Adrenal gland (tissue), 12 donors: ENCODE results near the gene GPR146. TPM values are rescaled to one million over a fixed set of nuclear protein-coding genes. Genes with fewer than 3 reads are reported as not detected.
"Not testable (repeated sequence)": the region's sequence is repeated elsewhere in the genome, so short reads cannot be mapped to it uniquely, and the experiment has no call there.

ENCODE experiments used
- DNase-seq, 7 donors: peaks; one replicate each; pipeline ENCODE4 v3.0.0-alpha.2; 2019 to 2020
- H3K27ac ChIP-seq, 5 donors: fragments of 200-600 bp; sonication (generic) in 4 of 5; 1 replicate in 3 of 5; 2 replicates in 2 of 5; pipeline versions ENCODE4 v1.5.1 to v1.8.0; 2016 to 2020; ENCODE audit warnings: mild to moderate bottlenecking in 1 of 5
- H3K27me3 ChIP-seq: fragments of 200-600 bp; 2 replicates; pipeline ENCODE4 v1.8.0; 2021
- H3K36me3 ChIP-seq, 2 donors: fragments of 200-600 bp; replicated peaks in 1 of 2; 1 replicate in 1 of 2; 2 replicates in 1 of 2; pipeline versions ENCODE4 v1.5.1 to v1.8.0; 2018 to 2022
- H3K4me1 ChIP-seq, 2 donors: fragments of 200-600 bp; replicated peaks in 1 of 2; 1 replicate in 1 of 2; 2 replicates in 1 of 2; pipeline versions ENCODE4 v1.5.1 to v1.8.0; 2018 to 2021
- H3K4me3 ChIP-seq, 4 donors: fragments of 200-600 bp; sonication (generic) in 3 of 4; one replicate each; pipeline ENCODE4 v1.5.1; 2016 to 2018
- H3K9me3 ChIP-seq, 3 donors: fragments of 200-600 bp; sonication (generic) in 1 of 3; replicated peaks in 1 of 3; 1 replicate in 2 of 3; 2 replicates in 1 of 3; pipeline versions ENCODE4 v1.5.1 to v1.8.0; 2016 to 2021
- POLR2A ChIP-seq, 2 donors: fragments of 450-650 bp; IDR thresholded peaks; one replicate each; pipeline ENCODE4 v1.6.1; 2017; ENCODE audit warnings: antibody characterized with exemption in 2 of 2, mild to moderate bottlenecking in 2 of 2, moderate library complexity in 1 of 2
- WGBS, 4 donors: extraction: QIAGEN DNeasy Blood & Tissue Kit in 2 of 4; methylation state at CpG; one replicate each; pipeline versions ENCODE4 v1.1.5 to v1.1.7; 2013 to 2017; 5-methylcytosine and 5-hydroxymethylcytosine counted together
- intact Hi-C, 2 donors: fragments of 100-400 bp; cut with DNase I; formaldehyde crosslinking; loops; one replicate each; pipeline versions ENCODE4 v1.14.1 to v1.15.0; 2022 to 2023
- polyA plus RNA-seq, 3 donors: library from polyadenylated mRNA; stranded (reverse); fragments of 200-250 nt in 2 of 3; fragments of 350-450 nt in 1 of 3; fragmentation: Illumina TruSeq in 1 of 3; extraction: RNeasy Lipid Tissue Mini Kit (QIAGEN cat#74804) in 1 of 3; gene quantifications; one replicate each; pipeline ENCODE4 v1.2.3, GENCODE V29; 2013 to 2014
- total RNA-seq, 9 donors: library from RNA; depleted of rRNA in 4 of 9; stranded (reverse); fragments of >200 nt in 4 of 9; fragments of 120-200 nt in 1 of 9; fragmentation: NEBNext Ultra II Directional in 1 of 9; extraction: Animal tissue kit (Norgen Biotek cat#: 25700) in 1 of 9; gene quantifications; one replicate each; pipeline versions ENCODE4 v1.1.0 to v1.2.4, GENCODE V29; 2013 to 2023
- TF ChIP-seq, protein P1 (sequence below), 6 experiments: fragments of 450-650 bp in 4 of 6; fragments of 200-600 bp in 2 of 6; sonication (generic) in 1 of 6; IDR thresholded peaks; 1 replicate in 5 of 6; 2 replicates in 1 of 6; pipeline versions ENCODE4 v1.5.1 to v1.8.0; 2016 to 2021; ENCODE audit warnings: antibody characterized with exemption in 6 of 6, mild to moderate bottlenecking in 2 of 6, moderate library complexity in 1 of 6
- donor health status: healthy with polysubstance abuse.
- donor health status: Bipolar disorder and iron deficiency.
- donor health status: DM: yes; HTN: yes; CAD: no.
- donor health status: DM: no; HTN: no; CAD: no.
- donor health status: DM: no; HTN: no; CAD: no.
- donor health status: DM: yes; HTN: yes; CAD: no.

The GPR146 gene
- total and polyA plus RNA-seq, 12 donors, result 0.90 to 17.3 (median 8.7) TPM

DNA sequence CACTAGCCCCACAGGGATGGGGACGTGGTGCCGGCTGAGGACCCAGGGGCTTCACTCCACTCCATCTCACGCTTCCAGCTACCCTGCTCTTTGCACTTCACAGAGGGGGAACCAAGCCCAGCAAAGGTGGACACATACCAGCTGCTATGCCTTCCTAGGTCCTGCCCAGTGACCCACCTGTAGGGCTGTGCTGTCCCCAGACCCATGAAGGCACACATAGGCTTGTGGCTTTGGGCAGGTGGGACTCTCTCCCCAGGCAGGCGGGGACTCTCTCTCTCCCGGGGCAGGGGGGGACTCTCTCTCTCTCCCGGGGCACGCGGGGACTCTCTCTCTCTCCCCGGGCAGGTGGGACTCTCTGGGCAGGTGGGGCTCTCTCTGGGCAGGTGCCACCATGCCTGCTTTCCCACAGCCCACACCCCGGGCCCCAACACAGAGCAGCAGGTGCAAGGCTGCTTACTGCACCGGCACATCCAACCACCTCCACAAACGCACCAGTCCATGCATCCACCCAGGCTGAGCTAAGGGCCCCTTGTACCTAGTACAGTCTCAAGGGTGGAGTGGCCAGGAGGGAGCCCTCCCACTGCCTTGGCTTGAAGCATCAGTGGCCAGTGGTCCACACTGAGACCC is 13.8 kb upstream of the GPR146 start:
- DNase-seq, result no peak
- TF ChIP-seq, protein P1, sequence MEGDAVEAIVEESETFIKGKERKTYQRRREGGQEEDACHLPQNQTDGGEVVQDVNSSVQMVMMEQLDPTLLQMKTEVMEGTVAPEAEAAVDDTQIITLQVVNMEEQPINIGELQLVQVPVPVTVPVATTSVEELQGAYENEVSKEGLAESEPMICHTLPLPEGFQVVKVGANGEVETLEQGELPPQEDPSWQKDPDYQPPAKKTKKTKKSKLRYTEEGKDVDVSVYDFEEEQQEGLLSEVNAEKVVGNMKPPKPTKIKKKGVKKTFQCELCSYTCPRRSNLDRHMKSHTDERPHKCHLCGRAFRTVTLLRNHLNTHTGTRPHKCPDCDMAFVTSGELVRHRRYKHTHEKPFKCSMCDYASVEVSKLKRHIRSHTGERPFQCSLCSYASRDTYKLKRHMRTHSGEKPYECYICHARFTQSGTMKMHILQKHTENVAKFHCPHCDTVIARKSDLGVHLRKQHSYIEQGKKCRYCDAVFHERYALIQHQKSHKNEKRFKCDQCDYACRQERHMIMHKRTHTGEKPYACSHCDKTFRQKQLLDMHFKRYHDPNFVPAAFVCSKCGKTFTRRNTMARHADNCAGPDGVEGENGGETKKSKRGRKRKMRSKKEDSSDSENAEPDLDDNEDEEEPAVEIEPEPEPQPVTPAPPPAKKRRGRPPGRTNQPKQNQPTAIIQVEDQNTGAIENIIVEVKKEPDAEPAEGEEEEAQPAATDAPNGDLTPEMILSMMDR (IDR thresholded peaks at IDR 0.05), result no peak
- TF ChIP-seq POLR2A (IDR thresholded peaks at IDR 0.05), result no peak
- Histone ChIP-seq H3K9me3 (no peaks in the 10 kb centered on the region), H3K4me3 (no peak overlapping the region), H3K4me1 (peaks cover 16 to 17% of the 10 kb centered on the region in 2 donors), H3K36me3 (no peaks in the 10 kb centered on the region), H3K27me3 (no peaks in the 10 kb centered on the region), H3K27ac (no peak overlapping the region)
- intact Hi-C loops, result no loop called here
- whole genome bisulfite sequencing, 4 donors, result 80 to 92% (median 91%) methylated on average over 2 to 12 of the region's 12 CpGs

DNA sequence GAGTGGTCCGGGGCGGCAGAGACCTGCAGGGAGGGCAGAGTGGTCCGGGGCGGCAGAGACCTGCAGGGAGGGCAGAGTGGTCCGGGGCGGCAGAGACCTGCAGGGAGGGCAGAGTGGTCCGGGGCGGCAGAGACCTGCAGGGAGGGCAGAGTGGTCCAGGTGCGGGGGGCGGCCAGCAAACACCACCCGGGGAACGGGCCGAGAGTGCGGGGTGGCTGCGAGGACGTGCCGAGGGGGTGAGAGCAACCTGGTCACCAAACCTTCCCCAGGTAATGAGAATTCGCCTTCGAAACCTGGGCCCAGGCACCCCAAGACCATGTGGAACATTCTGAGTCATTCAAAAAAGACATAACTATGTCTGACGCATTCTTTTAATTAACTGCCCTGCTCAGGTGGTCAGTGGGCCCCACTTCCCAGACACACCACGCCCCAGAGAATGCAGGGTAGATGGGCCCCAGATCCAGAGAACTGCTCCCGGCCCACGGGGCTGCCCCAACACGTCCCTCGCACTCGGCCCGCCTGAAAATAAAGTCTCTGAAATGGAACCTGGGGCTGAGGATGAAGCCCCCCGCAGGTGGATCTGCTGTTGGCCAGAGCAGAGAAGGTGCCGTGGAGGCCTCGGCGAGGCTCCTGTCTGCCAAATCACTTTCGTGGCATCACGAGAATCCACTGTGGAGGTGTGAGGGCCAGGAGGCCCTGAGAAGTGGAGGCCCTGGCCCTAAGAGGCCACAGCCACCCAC is 12.5 kb upstream of the GPR146 start:
- intact Hi-C loops, result no loop called here
- 93 to 96% (median 95%) methylated on average over 19 to 30 of the region's 33 CpGs for WGBS, 4 donors
- DNase-seq, result no peak

DNA sequence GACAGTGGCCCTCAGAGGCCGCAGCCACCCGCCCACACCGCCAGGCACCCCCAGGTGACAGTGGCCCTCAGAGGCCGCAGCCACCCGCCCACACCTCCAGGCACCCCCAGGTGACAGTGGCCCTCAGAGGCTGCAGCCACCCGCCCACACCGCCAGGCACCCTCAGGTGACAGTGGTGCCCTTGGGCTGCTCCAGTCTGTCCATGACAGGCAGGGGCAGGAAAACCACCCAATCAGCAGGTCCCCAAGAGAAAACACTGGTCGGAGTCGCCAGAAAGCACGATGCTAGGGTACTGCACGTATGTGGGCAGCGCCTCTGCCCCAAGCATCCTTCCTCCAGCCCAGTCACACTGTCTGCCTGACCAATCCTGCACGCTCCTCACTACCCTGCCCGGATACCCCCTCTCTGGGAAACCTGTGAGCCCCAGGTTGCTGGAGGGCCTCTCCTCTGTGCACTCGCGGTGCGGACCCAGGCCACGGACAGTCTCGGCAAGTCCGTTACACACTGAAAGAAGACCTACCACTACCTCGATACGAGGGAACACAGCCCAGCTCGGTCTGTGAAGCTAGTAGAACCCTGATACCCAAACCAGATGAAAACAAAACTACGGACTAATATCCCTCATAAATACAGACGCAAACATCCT is 11.7 kb upstream of the GPR146 start:
- no peak for DNase-seq
- Histone ChIP-seq H3K27ac (no peak overlapping the region), H3K4me3 (no peak overlapping the region), H3K4me1 (peaks cover 8% of the 10 kb centered on the region in 2 donors), H3K9me3 (no peaks in the 10 kb centered on the region), H3K27me3 (no peaks in the 10 kb centered on the region), H3K36me3 (no peaks in the 10 kb centered on the region)
- intact Hi-C loops, result no loop called here
- WGBS, 4 donors, result 91 to 98% (median 94%) methylated on average over 12 to 25 of the region's 25 CpGs
- TF ChIP-seq POLR2A (IDR thresholded peaks at IDR 0.05), result no peak
- TF ChIP-seq, protein P1 (IDR thresholded peaks at IDR 0.05), result no peak

More for the DNA sequence above, 12.5 kb upstream of the GPR146 start:
- H3K4me1 ChIP-seq, result peaks cover 16% of the 10 kb centered on the region in 2 donors
- H3K9me3 ChIP-seq, result no peaks in the 10 kb centered on the region
- TF ChIP-seq, protein P1 (IDR thresholded peaks at IDR 0.05), result no peak
- TF ChIP-seq POLR2A (IDR thresholded peaks at IDR 0.05), result no peak
- H3K4me3 ChIP-seq, result no peak overlapping the region
- no peaks in the 10 kb centered on the region for H3K36me3 ChIP-seq
- no peak overlapping the region for H3K27ac ChIP-seq
- H3K27me3 ChIP-seq, result no peaks in the 10 kb centered on the region

DNA sequence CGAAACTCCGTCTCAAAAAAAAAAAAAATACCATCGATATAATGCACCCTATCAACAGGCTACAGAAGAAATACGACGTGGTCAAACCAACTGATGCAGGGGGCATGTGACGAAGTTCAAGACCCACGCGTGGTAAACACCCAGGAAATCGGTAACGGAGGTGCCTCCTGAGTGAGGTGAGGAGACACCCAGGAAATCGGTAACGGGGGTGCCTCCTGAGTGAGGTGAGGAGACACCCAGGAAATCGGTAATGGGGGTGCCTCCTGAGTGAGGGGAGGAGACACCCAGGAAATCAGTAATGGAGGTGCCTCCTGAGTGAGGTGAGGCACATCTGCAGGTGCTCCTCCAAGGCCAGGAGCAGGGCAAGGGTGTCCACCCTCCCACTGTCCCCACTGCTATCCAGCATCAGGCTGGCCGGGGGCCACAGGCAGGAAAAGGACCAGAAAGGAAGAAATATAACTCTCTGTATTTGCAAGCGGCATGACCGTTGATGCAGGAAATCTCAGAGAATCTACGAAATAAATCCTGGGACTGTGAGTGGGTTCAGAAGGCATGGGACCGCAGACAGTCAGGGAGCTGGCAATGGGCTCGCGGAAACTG is 10.7 kb upstream of the GPR146 start:
- WGBS, 4 donors, result 89 to 95% (median 91%) methylated on average over 20 of the region's 20 CpGs
- TF ChIP-seq, protein P1 (IDR thresholded peaks at IDR 0.05), result no peak
- no peak for TF ChIP-seq POLR2A (IDR thresholded peaks at IDR 0.05)
- H3K27ac ChIP-seq, result no peak overlapping the region
- no peaks in the 10 kb centered on the region for H3K9me3 ChIP-seq
- DNase-seq, result no peak
- H3K4me3 ChIP-seq, result no peak overlapping the region
- H3K27me3 ChIP-seq, result no peaks in the 10 kb centered on the region
- H3K36me3 ChIP-seq, result no peaks in the 10 kb centered on the region
- intact Hi-C loops, result no loop called here
- peaks cover 4 to 7% of the 10 kb centered on the region in 2 donors for H3K4me1 ChIP-seq

DNA sequence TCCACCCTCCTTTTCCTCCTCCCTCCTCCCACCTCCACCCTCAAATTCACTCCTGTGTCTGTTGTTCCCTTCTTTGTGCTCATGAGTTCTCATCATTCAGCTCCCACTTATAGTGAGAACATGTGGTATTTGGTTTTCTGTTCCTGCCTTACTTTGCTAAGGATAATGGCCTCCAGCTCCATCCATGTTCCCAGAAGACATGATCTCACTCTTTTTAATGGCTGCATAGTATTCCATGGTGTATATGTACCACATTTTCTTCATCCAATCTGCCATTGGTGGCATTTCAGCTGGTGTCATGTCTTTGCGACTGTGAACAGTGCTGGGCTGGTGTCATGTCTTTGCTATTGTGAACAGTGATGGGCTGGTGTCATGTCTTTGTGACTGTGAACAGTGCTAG is 9.6 kb upstream of the GPR146 start:
- intact Hi-C loops, H3K4me3 ChIP-seq, H3K9me3 ChIP-seq, H3K27ac ChIP-seq, H3K4me1 ChIP-seq, H3K27me3 ChIP-seq, H3K36me3 ChIP-seq, DNase-seq: not testable (repeated sequence)
- WGBS, 4 donors, result 94 to 100% (median 95%) methylated on average over 1 of the region's 1 CpG

DNA sequence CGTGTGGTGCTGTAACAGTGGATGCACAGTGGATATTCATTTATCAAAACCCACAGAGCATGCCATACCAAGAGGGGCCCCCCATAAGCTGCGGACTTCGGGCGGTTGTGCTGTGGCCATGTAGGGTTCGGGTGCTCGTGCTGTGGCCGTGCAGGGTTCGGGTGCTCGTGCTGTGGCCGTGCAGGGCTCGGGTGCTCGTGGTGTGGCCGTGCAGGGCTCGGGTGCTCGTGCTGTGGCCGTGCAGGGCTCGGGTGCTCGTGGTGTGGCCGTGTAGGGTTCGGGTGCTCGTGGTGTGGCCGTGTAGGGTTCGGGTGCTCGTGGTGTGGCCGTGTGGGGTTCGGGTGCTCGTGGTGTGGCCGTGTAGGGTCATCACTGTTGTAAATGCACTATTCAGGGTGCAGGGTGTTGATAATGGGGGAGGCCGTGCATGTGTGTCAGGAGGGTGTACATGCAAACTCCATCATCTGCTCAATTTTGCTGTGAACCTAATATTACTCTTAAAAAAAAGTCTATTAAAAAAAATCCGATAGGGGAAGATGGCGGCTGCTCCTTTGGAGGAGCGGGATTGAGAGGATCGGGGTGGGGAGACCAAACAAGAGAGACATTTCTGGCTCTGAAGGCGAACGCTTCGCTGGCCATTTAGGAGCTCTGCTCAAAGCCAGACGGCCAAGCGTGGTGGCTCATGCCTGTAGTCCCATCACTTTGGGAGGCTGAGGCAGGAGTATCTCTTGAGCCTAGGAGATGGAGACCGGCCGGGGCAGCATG is 8.0 kb upstream of the GPR146 start:
- H3K9me3 ChIP-seq, H3K27ac ChIP-seq, H3K36me3 ChIP-seq, intact Hi-C loops, DNase-seq, H3K4me3 ChIP-seq, H3K4me1 ChIP-seq, H3K27me3 ChIP-seq: not testable (repeated sequence)
- 95 to 96% (median 96%) methylated on average over 26 to 40 of the region's 40 CpGs for WGBS, 4 donors
